ENCODE data around the gene STYK1.
"Not testable (repeated sequence)": the region's sequence is repeated elsewhere in the genome, so short reads cannot be mapped to it uniquely, and the experiment has no call there.

STYK1 gene

GRCh38 chr12:10688042-10688441 lies 14.2 kb upstream of the STYK1 start:
- no peak for DNase-seq (ENCODE audit: low spot score)

- no peak for DNase-seq (ENCODE audit: low spot score)
These were observed 1.5 kb downstream of the STYK1 start for GRCh38 chr12:10672231-10672868.

GRCh38 chr12:10669533-10669932 lies 4.3 kb downstream of the STYK1 start:
- DNase-seq (ENCODE audit: low spot score), result no peak

GRCh38 chr12:10668526-10668925 lies 5.3 kb downstream of the STYK1 start:
- DNase-seq (ENCODE audit: low spot score), result no peak

- no peak for DNase-seq (ENCODE audit: low spot score)
These were observed 6.3 kb downstream of the STYK1 start for GRCh38 chr12:10667581-10667980.

- DNase-seq (ENCODE audit: low spot score), result no peak
These were observed 9.4 kb downstream of the STYK1 start for GRCh38 chr12:10664499-10664898.

- DNase-seq (ENCODE audit: low spot score), result no peak
These were observed 10.0 kb downstream of the STYK1 start for GRCh38 chr12:10663869-10664268.

- no peak for DNase-seq (ENCODE audit: low spot score)
These were observed 12.5 kb downstream of the STYK1 start for GRCh38 chr12:10661338-10661737.

GRCh38 chr12:10654003-10654402 lies 19.8 kb downstream of the STYK1 start:
- DNase-seq (ENCODE audit: low spot score), result no peak

GRCh38 chr12:10652192-10652591 lies 21.7 kb downstream of the STYK1 start:
- no peak for DNase-seq (ENCODE audit: low spot score)

- not testable (repeated sequence) for DNase-seq (ENCODE audit: low spot score)
These were observed 27.3 kb downstream of the STYK1 start for GRCh38 chr12:10646576-10646975.

- no peak for DNase-seq (ENCODE audit: low spot score)
These were observed 27.9 kb downstream of the STYK1 start for GRCh38 chr12:10645910-10646309.

- DNase-seq (ENCODE audit: low spot score), result no peak
These were observed 31.9 kb downstream of the STYK1 start for GRCh38 chr12:10641735-10642500.

GRCh38 chr12:10638728-10639127 lies 35.1 kb downstream of the STYK1 start:
- DNase-seq (ENCODE audit: low spot score), result no peak

GRCh38 chr12:10636611-10637010 lies 37.2 kb downstream of the STYK1 start:
- no peak for DNase-seq (ENCODE audit: low spot score)

- DNase-seq (ENCODE audit: low spot score), result no peak
These were observed 37.7 kb downstream of the STYK1 start for GRCh38 chr12:10636124-10636523.

- no peak for DNase-seq (ENCODE audit: low spot score)
These were observed 38.5 kb downstream of the STYK1 start for GRCh38 chr12:10635306-10635705.

- DNase-seq (ENCODE audit: low spot score), result no peak
These were observed 39.4 kb downstream of the STYK1 start for GRCh38 chr12:10634427-10634826.

- DNase-seq (ENCODE audit: low spot score), result no peak
These were observed 40.3 kb downstream of the STYK1 start for GRCh38 chr12:10633541-10633940.

- DNase-seq (ENCODE audit: low spot score), result no peak
These were observed 41.6 kb downstream of the STYK1 start for GRCh38 chr12:10632226-10632625.

- no peak for DNase-seq (ENCODE audit: low spot score)
These were observed 49.2 kb downstream of the STYK1 start for GRCh38 chr12:10624605-10625004.

- no peak for DNase-seq (ENCODE audit: low spot score)
These were observed 50.7 kb downstream of the STYK1 start for GRCh38 chr12:10623131-10623530.

- DNase-seq (ENCODE audit: low spot score), result no peak
These were observed 52.6 kb downstream of the STYK1 start for GRCh38 chr12:10621278-10621677.
